ENCODE data around the gene SHMT2.
"Not testable (repeated sequence)": the region's sequence is repeated elsewhere in the genome, so short reads cannot be mapped to it uniquely, and the experiment has no call there.

The SHMT2 gene

GRCh38 chr12:57278465-57279381, 49.2 kb downstream of the SHMT2 start:
- H3K4me3 ChIP-seq (replicated peaks; ENCODE audit: low read depth, low read length): no peak overlapping the region
- no peak for DNase-seq (ENCODE audit: low read depth)
- TF ChIP-seq, protein P1, sequence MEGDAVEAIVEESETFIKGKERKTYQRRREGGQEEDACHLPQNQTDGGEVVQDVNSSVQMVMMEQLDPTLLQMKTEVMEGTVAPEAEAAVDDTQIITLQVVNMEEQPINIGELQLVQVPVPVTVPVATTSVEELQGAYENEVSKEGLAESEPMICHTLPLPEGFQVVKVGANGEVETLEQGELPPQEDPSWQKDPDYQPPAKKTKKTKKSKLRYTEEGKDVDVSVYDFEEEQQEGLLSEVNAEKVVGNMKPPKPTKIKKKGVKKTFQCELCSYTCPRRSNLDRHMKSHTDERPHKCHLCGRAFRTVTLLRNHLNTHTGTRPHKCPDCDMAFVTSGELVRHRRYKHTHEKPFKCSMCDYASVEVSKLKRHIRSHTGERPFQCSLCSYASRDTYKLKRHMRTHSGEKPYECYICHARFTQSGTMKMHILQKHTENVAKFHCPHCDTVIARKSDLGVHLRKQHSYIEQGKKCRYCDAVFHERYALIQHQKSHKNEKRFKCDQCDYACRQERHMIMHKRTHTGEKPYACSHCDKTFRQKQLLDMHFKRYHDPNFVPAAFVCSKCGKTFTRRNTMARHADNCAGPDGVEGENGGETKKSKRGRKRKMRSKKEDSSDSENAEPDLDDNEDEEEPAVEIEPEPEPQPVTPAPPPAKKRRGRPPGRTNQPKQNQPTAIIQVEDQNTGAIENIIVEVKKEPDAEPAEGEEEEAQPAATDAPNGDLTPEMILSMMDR (IDR thresholded peaks at IDR 0.05; ENCODE audit: low read length, missing control alignments): no peak

GRCh38 chr12:57280211-57281062, 50.9 kb downstream of the SHMT2 start:
- peak; percentile 95 for DNase-seq (ENCODE audit: low read depth)
- TF ChIP-seq, protein P1 (IDR thresholded peaks at IDR 0.05; ENCODE audit: low read length, missing control alignments): no peak
- H3K4me3 ChIP-seq (replicated peaks; ENCODE audit: low read depth, low read length): no peak overlapping the region

DNA sequence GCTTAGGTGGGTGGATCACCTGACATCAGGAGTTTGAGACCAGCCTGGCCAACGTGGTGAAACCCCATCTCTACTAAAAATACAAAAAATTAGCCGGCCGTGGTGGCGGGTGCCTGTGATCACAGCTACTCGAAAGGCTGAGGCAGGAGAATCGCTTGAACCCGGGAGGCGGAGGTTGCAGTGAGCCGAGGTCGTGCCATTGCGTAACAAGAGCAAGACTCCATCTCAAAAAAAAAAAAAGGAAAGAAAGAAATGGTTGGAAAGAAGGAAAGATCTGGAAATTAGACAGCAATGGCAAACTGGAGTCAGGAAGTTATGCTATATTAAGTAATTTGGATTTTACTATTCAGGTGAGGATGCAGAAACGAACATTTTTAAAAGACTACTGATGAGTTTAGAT, 52.6 kb downstream of the SHMT2 start:
- not testable (repeated sequence) for H3K4me3 ChIP-seq (replicated peaks; ENCODE audit: low read depth, low read length); DNase-seq (ENCODE audit: low read depth)
